ENCODE measurements around the gene CYP2C19.
"Not testable (repeated sequence)": the region's sequence is repeated elsewhere in the genome, so short reads cannot be mapped to it uniquely, and the experiment has no call there.

DNA sequence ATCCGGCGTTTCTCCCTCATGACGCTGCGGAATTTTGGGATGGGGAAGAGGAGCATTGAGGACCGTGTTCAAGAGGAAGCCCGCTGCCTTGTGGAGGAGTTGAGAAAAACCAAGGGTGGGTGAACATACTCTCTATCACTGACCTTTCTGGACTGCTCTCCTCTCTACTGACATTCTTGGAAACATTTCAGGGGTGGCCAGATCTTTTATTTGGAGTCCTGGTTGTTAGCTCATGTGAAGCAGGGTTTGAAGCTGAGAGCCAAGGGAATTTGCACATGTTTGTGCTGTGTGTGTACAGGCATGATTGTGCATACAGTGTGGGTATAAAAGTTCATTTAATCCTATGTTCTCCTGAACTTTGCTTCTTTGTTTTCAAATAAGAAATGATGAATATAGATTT, 12.9 kb downstream of the CYP2C19 start:
- TF ChIP-seq, protein P1, sequence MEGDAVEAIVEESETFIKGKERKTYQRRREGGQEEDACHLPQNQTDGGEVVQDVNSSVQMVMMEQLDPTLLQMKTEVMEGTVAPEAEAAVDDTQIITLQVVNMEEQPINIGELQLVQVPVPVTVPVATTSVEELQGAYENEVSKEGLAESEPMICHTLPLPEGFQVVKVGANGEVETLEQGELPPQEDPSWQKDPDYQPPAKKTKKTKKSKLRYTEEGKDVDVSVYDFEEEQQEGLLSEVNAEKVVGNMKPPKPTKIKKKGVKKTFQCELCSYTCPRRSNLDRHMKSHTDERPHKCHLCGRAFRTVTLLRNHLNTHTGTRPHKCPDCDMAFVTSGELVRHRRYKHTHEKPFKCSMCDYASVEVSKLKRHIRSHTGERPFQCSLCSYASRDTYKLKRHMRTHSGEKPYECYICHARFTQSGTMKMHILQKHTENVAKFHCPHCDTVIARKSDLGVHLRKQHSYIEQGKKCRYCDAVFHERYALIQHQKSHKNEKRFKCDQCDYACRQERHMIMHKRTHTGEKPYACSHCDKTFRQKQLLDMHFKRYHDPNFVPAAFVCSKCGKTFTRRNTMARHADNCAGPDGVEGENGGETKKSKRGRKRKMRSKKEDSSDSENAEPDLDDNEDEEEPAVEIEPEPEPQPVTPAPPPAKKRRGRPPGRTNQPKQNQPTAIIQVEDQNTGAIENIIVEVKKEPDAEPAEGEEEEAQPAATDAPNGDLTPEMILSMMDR (IDR thresholded peaks at IDR 0.05; ENCODE audit: borderline replicate concordance, extremely low read depth, low read length, poor library complexity, severe bottlenecking) = not testable (repeated sequence)
- TF ChIP-seq EZH2 (IDR thresholded peaks at IDR 0.05; ENCODE audit: borderline replicate concordance, low read depth, low read length, severe bottlenecking) = not testable (repeated sequence)

Data from DND-41 (cell line).